Sigmoid colon (tissue), 7 donors: ENCODE data around the gene MAST4. TPM values are rescaled to one million over a fixed set of nuclear protein-coding genes. Genes with fewer than 3 reads are reported as not detected.

Source experiments
- DNase-seq: peaks from one replicate; pipeline ENCODE4 v3.0.0-alpha.2; 2019
- H3K27ac ChIP-seq, 4 donors: fragments of 200-600 bp; sonication (generic); one replicate each; pipeline ENCODE4 v1.5.1; 2016 to 2019; ENCODE audit warnings: mild to moderate bottlenecking in 1 of 4
- H3K27me3 ChIP-seq, 3 donors: fragments of 200-600 bp; sonication (generic); one replicate each; pipeline ENCODE4 v1.5.1; 2019; ENCODE audit warnings: mild to moderate bottlenecking in 1 of 3
- H3K36me3 ChIP-seq, 4 donors: fragments of 200-600 bp; sonication (generic); one replicate each; pipeline ENCODE4 v1.5.1; 2016 to 2019
- H3K4me1 ChIP-seq, 4 donors: fragments of 200-600 bp; sonication (generic); one replicate each; pipeline ENCODE4 v1.5.1; 2017 to 2019
- H3K4me3 ChIP-seq, 4 donors: fragments of 200-600 bp; sonication (generic); one replicate each; pipeline ENCODE4 v1.5.1; 2017 to 2019; ENCODE audit warnings: mild to moderate bottlenecking in 2 of 4, moderate library complexity in 1 of 4
- H3K9me3 ChIP-seq, 4 donors: fragments of 200-600 bp in 3 of 4; sonication (generic) in 3 of 4; one replicate each; pipeline versions ENCODE4 v1.5.1 to v1.6.1; 2013 to 2019
- EP300 ChIP-seq, 4 donors: sonication (generic); formaldehyde crosslinking; IDR thresholded peaks; one replicate each; pipeline ENCODE4 v1.6.1; 2017; ENCODE audit warnings: antibody characterized with exemption in 4 of 4
- POLR2A ChIP-seq, 2 donors: fragments of 450-650 bp; IDR thresholded peaks; one replicate each; pipeline ENCODE4 v1.6.1; 2016; ENCODE audit warnings: antibody characterized with exemption in 2 of 2, mild to moderate bottlenecking in 2 of 2, moderate library complexity in 2 of 2
- POLR2AphosphoS5 ChIP-seq, 4 donors: sonication (generic); formaldehyde crosslinking; IDR thresholded peaks; one replicate each; pipeline ENCODE4 v1.6.1; 2017; ENCODE audit warnings: antibody characterized with exemption in 4 of 4
- WGBS, 2 donors: extraction: QIAGEN DNeasy Blood & Tissue Kit; methylation state at CpG; one replicate each; pipeline ENCODE4 v1.1.7; 2013; 5-methylcytosine and 5-hydroxymethylcytosine counted together
- intact Hi-C: fragments of 100-400 bp; cut with DNase I; formaldehyde crosslinking; loops from one replicate; pipeline ENCODE4 v1.15.1; 2023
- polyA plus RNA-seq, 3 donors: library from polyadenylated mRNA; stranded (reverse); fragments of 200-250 nt; gene quantifications; one replicate each; pipeline ENCODE4 v1.2.3, GENCODE V29; 2013
- total RNA-seq, 4 donors: library from RNA; depleted of rRNA; stranded (reverse); fragments of >200 nt; gene quantifications; one replicate each; pipeline ENCODE4 v1.1.0, GENCODE V29; 2016
- TF ChIP-seq, protein P1 (sequence below), 4 experiments: fragments of 450-650 bp in 3 of 4; fragments of 200-600 bp in 1 of 4; IDR thresholded peaks; one replicate each; pipeline ENCODE4 v1.5.1; 2016 to 2019; ENCODE audit warnings: antibody characterized with exemption in 4 of 4, mild to moderate bottlenecking in 3 of 4, moderate library complexity in 2 of 4
- donor health status: healthy with polysubstance abuse.
- donor health status: Bipolar disorder and iron deficiency.
- donor health status: healthy.

The MAST4 gene
- total and polyA plus RNA-seq, 7 donors, result 1.6 to 30.7 (median 15.7) TPM

- intact Hi-C loops, result no loop called here
- 93 to 94% methylated on average over 6 of the region's 6 CpGs for WGBS, 2 donors
- no peaks in the 10 kb centered on the region for H3K9me3 ChIP-seq
- no peak for DNase-seq
- H3K4me1 ChIP-seq, result peaks cover 0 to 3% (median 0%) of the 10 kb centered on the region in 4 donors
- no peak overlapping the region for H3K27ac ChIP-seq
- no peaks in the 10 kb centered on the region for H3K36me3 ChIP-seq
- H3K27me3 ChIP-seq, result no peaks in the 10 kb centered on the region
- TF ChIP-seq, protein P1, sequence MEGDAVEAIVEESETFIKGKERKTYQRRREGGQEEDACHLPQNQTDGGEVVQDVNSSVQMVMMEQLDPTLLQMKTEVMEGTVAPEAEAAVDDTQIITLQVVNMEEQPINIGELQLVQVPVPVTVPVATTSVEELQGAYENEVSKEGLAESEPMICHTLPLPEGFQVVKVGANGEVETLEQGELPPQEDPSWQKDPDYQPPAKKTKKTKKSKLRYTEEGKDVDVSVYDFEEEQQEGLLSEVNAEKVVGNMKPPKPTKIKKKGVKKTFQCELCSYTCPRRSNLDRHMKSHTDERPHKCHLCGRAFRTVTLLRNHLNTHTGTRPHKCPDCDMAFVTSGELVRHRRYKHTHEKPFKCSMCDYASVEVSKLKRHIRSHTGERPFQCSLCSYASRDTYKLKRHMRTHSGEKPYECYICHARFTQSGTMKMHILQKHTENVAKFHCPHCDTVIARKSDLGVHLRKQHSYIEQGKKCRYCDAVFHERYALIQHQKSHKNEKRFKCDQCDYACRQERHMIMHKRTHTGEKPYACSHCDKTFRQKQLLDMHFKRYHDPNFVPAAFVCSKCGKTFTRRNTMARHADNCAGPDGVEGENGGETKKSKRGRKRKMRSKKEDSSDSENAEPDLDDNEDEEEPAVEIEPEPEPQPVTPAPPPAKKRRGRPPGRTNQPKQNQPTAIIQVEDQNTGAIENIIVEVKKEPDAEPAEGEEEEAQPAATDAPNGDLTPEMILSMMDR (IDR thresholded peaks at IDR 0.05), result no peak
- TF ChIP-seq POLR2A (IDR thresholded peaks at IDR 0.05), result no peak
- TF ChIP-seq EP300 (IDR thresholded peaks at IDR 0.05), result no peak
- no peak for TF ChIP-seq POLR2AphosphoS5 (IDR thresholded peaks at IDR 0.05)
- no peak overlapping the region for H3K4me3 ChIP-seq
These were observed 280.1 kb downstream of the MAST4 start for GRCh38 chr5:66876266-66876807.

- TF ChIP-seq EP300 (IDR thresholded peaks at IDR 0.05) (no peak), POLR2AphosphoS5 (IDR thresholded peaks at IDR 0.05) (no peak), POLR2A (IDR thresholded peaks at IDR 0.05) (no peak)
- TF ChIP-seq, protein P1 (IDR thresholded peaks at IDR 0.05), result no peak
- Histone ChIP-seq H3K4me1 (peaks cover 0 to 15% (median 11%) of the 10 kb centered on the region in 4 donors), H3K36me3 (no peaks in the 10 kb centered on the region), H3K27ac (no peak overlapping the region), H3K4me3 (no peak overlapping the region), H3K9me3 (no peaks in the 10 kb centered on the region), H3K27me3 (no peaks in the 10 kb centered on the region)
- DNase-seq, result no peak
- intact Hi-C loops, result no loop called here
- WGBS, 2 donors, result 77 to 87% methylated on average over 3 of the region's 3 CpGs
These were observed 281.6 kb downstream of the MAST4 start for GRCh38 chr5:66877843-66878242.

- no peak overlapping the region for H3K27ac ChIP-seq
- H3K27me3 ChIP-seq, result no peaks in the 10 kb centered on the region
- no peak for DNase-seq
- 84 to 85% methylated on average over 3 of the region's 3 CpGs for WGBS, 2 donors
- H3K36me3 ChIP-seq, result no peaks in the 10 kb centered on the region
- peaks cover 0 to 16% (median 13%) of the 10 kb centered on the region in 4 donors for H3K4me1 ChIP-seq
- TF ChIP-seq, protein P1 (IDR thresholded peaks at IDR 0.05), result no peak
- TF ChIP-seq POLR2A (IDR thresholded peaks at IDR 0.05) (no peak), POLR2AphosphoS5 (IDR thresholded peaks at IDR 0.05) (no peak), EP300 (IDR thresholded peaks at IDR 0.05) (no peak)
- H3K4me3 ChIP-seq, result no peak overlapping the region
- H3K9me3 ChIP-seq, result no peaks in the 10 kb centered on the region
- intact Hi-C loops, result no loop called here
These were observed 284.2 kb downstream of the MAST4 start for GRCh38 chr5:66880401-66880800.

DNA sequence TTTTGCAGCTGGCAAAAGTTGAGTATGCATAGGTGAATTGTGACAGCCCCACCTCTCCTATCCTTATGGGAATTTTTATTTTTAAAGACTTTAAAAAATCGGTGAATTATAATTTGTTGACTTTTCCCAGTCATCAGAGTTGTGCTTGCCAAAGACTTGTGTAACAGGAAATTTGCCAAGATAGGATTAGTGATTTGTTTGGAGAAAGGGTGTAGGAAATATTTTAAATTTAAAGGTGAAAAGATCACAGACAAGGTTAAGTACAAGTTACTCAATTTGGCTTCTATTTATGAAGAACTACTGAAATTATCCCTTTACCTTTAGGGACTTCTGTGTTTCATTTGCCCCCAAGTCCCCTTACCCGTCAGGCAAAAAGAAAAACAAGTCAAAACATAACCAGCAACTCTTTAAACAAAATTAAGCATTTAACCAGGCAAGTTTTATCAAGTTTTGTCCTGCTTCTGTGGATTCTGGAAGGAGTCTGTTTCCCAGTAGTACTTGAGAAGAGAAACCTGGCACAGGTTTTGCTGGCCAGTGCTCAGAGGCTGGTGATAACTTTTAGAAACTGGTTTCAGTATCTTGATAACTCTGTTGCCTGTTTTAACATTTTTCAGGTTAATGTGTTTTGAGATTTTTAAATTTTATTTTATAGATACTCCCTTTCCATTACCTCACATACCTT lies 285.4 kb downstream of the MAST4 start:
- Histone ChIP-seq H3K9me3 (no peaks in the 10 kb centered on the region), H3K27ac (peak overlapping the region in 3 of 4 donors; percentile 24 to 38 (median 36)), H3K4me1 (peaks cover 0 to 16% (median 13%) of the 10 kb centered on the region in 4 donors), H3K36me3 (no peaks in the 10 kb centered on the region), H3K27me3 (no peaks in the 10 kb centered on the region), H3K4me3 (no peak overlapping the region)
- TF ChIP-seq POLR2AphosphoS5 (IDR thresholded peaks at IDR 0.05), result no peak
- TF ChIP-seq EP300 (IDR thresholded peaks at IDR 0.05), result no peak
- TF ChIP-seq, protein P1 (IDR thresholded peaks at IDR 0.05), result no peak
- no peak for TF ChIP-seq POLR2A (IDR thresholded peaks at IDR 0.05)
- no peak for DNase-seq
- intact Hi-C loops, result no loop called here
- 41 to 60% methylated on average over 2 of the region's 2 CpGs for WGBS, 2 donors
